GM13977 (cell line): Measurements from ENCODE around the gene HCN2.

Experiments used
- DNase-seq: peaks from one replicate; pipeline ENCODE4 v3.0.0; 2012; ENCODE audit warnings: low spot score
- in situ Hi-C: fragments of 300-500 bp; cut with MboI; formaldehyde crosslinking; loops from one replicate; pipeline ENCODE4 v1.12.0; 2022; ENCODE audit warnings: low sequenced_read_pairs, low pct_unique_long_range_greater_than_20kb, mixed read lengths, inconsistent platforms; ENCODE audit not compliant: unreplicated experiment
- TF ChIP-seq, protein P1 (sequence below): IDR thresholded peaks from 2 replicates; pipeline ENCODE4 v1.5.1; 2012; ENCODE audit warnings: mild to moderate bottlenecking, control low read depth; ENCODE audit not compliant: insufficient read depth; ENCODE audit errors: extremely low read depth, missing control alignments

The HCN2 gene

DNA sequence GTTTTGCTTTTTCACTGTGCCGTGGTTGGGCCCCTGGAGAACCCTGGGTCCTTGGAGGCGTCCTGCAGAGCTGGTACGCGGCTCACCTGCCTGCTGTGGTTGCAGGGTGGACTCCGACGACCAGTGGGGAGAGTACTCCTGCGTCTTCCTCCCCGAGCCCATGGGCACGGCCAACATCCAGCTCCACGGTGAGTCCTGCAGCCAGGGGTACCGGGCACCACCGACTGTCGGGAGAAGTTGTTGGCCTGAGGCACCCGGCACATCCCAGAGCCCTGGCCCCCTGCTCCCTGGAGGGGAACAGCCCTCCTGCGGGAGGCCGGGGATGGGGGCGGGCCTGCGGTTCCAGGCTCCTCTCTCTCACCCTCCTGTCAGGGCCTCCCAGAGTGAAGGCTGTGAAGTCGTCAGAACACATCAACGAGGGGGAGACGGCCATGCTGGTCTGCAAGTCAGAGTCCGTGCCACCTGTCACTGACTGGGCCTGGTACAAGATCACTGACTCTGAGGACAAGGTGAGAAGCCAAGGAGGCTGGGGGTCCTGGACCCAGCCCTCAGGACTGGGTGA lies 9.3 kb upstream of the HCN2 start:
- in situ Hi-C loops, result loop anchor here (25.0 kb wide), 1 partner anchor 157 kb away; no protein-coding TSS in a partner anchor
- TF ChIP-seq, protein P1, sequence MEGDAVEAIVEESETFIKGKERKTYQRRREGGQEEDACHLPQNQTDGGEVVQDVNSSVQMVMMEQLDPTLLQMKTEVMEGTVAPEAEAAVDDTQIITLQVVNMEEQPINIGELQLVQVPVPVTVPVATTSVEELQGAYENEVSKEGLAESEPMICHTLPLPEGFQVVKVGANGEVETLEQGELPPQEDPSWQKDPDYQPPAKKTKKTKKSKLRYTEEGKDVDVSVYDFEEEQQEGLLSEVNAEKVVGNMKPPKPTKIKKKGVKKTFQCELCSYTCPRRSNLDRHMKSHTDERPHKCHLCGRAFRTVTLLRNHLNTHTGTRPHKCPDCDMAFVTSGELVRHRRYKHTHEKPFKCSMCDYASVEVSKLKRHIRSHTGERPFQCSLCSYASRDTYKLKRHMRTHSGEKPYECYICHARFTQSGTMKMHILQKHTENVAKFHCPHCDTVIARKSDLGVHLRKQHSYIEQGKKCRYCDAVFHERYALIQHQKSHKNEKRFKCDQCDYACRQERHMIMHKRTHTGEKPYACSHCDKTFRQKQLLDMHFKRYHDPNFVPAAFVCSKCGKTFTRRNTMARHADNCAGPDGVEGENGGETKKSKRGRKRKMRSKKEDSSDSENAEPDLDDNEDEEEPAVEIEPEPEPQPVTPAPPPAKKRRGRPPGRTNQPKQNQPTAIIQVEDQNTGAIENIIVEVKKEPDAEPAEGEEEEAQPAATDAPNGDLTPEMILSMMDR, result no peak
- DNase-seq, result no peak

GRCh38 chr19:581399-582111 lies 8.1 kb upstream of the HCN2 start:
- in situ Hi-C loops, result loop anchor here (25.0 kb wide), 1 partner anchor 156 kb away; no protein-coding TSS in a partner anchor
- DNase-seq, result no peak
- TF ChIP-seq, protein P1, result no peak

GRCh38 chr19:582497-583197 lies 7.0 kb upstream of the HCN2 start:
- DNase-seq, result no peak
- TF ChIP-seq, protein P1, result no peak
- in situ Hi-C loops, result loop anchor here (25.0 kb wide), 1 partner anchor 155 kb away; no protein-coding TSS in a partner anchor

GRCh38 chr19:583198-583967 lies 6.3 kb upstream of the HCN2 start:
- TF ChIP-seq, protein P1, result no peak
- no peak for DNase-seq
- in situ Hi-C loops, result loop anchor here (25.0 kb wide), 1 partner anchor 154 kb away; no protein-coding TSS in a partner anchor

GRCh38 chr19:583968-584239 lies 5.8 kb upstream of the HCN2 start:
- in situ Hi-C loops, result loop anchor here (25.0 kb wide), 1 partner anchor 153 kb away; no protein-coding TSS in a partner anchor
- TF ChIP-seq, protein P1, result no peak
- DNase-seq, result no peak
